CD4-positive, alpha-beta T cell treated with Interleukin-6 for 4 hours (primary cell): ENCODE data around the gene GRIK4.

ENCODE experiments used
- DNase-seq: peaks from one replicate; pipeline ENCODE4 v3.0.0-alpha.2; 2020; ENCODE audit warnings: mixed read lengths

The GRIK4 gene

DNA sequence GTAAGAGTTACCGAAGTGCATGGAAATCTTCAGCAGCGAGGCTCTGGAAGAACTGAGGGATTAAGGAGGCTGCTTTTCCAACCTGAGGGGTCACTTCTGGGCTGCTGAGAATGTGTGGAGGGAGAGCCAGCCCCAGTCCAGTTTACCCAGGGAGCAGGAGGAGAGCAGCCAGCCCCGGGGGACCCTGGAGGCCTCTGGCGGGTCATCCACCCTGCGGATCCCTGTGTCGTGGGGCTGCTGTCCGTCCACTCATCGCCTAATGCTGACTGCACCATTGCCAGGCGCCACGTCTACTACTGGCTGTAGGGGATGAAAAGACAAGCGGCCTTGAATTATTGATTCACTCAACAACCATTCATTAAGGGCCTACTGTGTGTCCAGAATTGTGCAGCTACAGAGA lies 283.6 kb downstream of the GRIK4 start:
- no peak for DNase-seq

DNA sequence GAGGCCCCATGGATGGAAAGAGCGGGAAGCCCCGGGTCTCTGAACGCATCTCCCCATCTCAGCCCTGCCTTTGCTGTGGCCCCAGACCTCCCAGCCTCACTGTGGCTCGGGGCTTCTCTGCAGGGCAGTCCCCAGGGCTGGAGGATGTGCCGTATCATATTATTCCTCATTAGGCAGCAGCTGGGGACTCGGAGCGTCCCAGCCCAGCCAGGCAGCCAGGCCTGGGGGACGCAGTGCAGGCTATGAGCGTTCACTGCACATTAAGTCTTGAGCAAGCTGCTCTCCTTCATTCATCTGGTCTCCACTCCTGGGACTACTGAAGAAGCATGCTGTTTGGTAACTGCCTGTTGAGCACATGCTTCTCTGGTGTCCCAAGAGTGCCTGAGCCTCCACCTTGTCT lies 285.6 kb downstream of the GRIK4 start:
- no peak for DNase-seq

DNA sequence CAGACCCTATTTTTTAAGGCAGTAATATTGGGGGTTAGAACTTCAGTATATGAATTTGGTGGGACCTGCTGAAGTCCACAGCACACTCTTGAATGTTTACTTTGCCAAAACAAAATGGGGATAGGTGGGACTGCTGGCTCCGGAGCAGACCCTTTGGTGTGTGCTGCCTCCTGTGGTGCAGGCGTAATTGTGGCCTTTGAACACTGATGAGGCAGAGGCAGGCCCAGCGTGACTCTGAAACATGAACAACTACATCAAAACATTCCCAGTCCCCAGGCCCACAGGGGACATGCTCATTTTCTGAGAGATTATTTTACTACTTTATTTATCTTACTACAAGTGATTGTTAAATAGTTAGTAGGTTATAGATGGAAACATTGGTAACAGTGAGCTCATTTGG lies 287.3 kb downstream of the GRIK4 start:
- DNase-seq, result no peak

DNA sequence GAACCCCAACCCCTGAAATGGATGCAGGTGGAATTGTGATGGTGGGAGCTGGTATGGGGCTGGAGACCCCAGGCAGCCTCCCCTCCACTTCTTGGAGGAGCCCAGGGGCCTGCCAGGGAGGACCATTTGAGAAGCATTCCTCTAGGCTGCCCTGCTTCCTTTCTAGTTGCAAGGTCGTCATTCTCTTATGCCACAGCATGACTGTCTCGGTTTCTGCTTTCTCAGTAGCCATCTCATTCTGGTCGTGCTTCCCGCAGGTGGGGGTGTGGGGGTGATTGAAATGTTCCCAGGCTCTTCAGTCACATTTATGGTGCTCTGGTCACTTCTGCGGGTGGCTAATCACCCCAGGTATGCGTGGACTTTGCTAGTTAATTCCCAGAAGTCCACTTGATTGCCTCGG lies 288.7 kb downstream of the GRIK4 start:
- DNase-seq, result no peak

DNA sequence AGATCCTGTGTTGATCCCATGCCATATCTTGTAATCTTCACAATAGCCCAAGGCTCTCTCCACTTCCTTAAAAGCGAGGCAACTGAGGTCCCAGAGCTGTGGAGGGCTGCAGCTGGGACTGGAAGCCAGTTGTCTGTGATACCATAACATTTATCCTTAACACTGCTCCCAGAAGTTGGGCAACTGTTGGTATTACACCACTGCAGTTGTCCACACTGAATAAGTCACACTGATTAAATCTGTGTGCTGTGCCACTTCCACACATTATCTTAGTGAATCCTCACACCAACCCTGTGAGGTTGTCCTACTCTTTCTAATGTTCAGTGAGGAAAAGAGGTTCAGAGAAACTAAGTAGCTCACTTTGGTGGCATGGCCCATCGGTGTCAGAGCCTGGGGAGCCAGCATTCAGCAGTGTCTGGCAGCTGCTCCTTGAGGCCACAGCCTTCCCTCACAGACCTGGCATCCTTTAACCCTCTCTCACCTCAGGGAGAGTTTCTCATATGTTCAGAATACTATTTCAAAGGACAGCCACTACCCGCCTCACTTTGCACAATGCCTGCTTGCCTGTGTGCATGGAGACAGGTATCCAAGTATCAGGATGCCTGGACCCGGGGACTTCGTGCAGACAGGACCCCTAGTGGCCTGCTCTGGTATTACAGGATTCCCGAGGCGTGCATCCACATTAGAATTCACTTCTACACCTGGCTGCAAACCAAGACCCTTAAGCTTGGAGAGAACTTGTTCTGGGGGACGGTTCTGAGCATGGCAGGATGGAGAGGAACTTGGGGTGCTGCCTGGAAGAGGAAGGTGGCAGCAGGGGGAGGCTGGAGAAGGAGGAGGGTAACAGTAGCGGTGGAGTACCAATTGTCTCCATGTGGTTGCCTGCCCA lies 290.5 kb downstream of the GRIK4 start:
- peak; percentile 32 for DNase-seq

DNA sequence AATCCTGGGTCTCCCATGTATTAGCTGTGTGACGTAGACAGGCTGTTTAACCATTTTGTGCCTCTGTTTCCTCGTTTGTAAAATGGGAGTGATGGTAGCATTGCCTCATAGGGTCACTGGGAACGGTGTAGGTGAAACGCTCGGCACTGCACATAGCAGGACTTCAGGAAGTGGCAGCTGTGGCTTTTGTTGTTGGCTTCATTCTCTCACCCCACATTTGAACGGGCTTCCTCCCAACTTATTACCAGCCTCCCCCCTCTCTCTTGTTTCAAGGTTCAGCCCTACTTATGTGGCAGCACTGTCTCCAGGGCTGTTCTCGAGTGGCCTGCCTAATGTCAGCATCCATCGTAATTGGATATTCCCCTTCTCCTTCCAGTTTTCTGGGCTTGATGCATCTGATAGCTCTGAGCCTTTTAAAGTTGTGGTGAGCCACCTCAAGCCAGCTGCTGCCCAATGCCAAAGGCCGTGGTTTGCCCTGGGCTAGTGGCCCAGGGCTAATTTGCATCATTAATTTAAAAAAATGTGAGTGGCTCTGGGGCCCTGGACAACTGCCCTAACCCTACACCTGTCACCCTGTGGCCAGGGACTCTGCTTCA lies 294.5 kb downstream of the GRIK4 start:
- no peak for DNase-seq

DNA sequence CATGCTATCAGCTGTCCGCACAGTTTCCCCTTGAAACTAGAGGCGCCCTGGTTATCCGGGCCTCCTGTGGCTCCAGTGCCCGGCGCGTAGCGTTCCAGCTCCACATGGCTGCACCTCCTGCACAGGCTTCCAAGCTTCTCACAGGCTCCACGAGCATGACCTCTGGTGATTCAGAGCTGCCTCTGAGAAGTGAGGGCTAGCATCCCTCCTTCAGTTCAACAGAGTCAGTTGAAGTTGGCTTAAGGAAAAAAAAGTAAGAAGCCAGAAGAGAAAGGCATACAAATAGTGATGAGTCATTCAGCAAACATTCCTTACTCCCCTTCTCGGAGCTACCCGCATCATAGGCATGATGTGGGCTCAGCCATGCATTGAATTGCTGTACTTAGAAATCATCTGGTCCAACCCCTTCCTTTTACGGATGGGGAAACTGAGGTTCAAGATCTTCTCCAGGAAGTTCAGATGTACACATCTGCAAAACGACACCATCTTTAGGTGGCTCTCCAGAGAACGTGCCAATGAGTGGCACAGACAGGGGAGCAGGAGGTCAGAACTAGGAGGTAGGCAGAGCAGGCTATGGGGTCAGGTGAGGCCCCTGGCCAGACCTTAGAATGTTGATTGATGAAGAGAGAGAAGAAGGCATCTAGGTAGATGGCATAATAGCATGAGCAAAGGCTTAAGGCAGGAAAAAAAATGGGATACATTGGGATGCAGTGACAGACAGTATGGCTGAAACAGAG lies 296.0 kb downstream of the GRIK4 start:
- no peak for DNase-seq

DNA sequence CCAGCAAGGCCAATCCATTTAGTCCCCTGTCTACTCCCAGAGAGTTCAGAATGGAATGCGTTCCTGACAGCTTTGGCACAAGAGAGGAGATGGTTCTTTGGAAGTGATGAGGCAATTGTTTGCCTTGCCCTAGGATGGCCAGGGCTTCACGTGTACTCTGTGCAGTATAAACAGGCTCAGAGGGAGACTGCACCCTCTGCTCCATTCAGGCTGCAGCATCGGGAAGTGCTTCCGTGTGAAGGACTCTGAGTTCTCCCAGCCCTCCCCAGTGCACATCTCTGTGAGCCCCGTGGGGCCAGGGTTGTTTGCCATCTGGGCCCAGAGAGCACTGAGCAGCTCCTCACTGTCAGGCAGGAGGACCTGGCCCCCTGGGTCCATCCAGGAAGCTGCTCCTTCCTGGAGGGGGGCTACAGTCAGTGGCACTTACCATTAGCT lies 297.1 kb downstream of the GRIK4 start:
- no peak for DNase-seq

DNA sequence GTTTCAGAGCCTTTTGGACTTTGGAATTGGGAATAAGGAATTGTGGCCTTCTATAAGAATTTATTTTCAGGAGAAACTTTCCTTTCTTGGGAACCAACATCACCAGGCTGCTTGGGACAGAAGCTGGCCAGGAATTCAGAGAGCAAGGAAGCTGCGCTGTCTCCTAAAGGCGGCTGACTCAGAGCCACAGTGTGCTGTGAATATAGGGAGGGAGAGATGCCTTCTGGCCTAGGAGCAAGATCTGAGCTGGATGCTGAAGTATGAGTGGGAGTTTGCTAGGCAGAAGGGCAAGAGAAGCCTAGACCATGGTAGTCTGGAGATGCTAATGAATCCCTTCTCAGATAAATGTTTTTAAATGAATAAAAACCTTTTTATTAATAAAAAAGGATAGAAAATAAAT lies 298.7 kb downstream of the GRIK4 start:
- no peak for DNase-seq

DNA sequence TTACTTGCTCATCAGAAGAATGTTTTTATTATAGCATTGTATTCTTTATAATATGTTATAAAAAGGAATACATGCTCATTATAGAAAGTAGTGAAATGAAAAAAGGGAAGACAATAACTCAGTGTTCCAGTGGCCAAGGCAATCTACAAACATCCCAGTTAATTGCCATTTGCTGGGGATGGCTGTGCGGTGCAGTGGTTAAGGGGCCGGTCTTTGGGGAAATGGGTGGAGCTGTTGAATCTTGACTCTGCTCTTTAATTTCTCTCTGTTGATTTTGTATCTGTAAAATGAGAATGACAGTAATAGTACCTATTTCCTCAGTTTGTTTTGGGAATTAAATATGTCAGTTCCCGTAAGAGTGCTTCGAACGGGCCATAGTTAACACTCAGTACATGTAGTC lies 299.7 kb downstream of the GRIK4 start:
- no peak for DNase-seq

DNA sequence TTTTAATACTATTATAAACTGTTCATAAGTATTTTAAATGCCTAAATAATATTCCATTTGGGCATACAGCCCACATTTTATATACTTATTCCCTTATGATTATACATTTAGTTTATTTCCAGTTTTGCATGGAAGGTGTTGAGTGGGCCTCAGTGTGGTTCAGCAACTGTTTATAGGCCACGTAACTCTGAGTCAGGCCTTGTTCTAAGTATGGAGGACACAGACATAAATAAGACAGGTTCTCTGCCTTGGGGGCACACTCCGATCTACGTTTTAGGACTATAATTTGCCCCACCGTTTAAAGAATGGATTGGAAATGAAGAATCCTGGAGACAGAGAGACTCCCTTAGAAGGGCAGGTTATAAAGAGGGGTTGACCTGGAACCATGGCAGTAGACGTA lies 300.2 kb downstream of the GRIK4 start:
- no peak for DNase-seq

DNA sequence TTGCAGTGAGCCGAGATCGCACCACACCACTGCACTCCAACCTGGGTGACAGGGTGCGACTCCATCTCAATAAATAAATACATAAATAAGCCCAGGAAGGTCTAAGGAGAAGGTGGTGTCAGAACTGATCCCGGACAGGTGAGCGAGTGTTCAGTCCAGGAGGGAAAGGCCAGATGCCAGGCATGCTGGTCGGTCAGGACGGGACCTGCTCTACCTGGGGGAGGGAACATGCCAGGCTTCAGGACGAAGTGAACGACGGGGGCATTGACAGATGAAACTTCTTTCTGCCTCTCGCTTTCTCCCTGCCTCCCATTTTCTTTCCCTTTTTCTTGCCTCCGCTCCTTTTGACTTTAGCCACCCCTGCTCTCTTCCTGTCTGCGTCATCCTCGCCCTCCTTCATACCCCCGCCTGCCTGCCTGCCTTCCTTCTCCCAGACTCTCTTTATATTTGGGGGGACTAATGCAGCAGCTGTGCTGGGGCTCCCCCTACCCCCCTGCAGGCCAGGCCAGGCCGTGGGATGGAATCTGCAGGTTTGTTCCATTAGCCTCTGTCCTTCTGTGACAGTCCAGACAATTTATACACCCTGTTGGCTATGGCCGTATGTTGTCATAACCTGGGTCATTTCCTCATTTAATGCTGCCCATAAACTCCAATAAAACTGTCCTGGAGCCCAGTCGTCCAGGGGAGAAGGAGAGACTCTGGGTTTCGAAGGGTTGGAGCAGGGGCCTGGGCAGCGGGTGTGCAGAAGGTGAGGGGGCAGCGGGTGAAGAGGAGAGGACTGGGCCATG lies 303.2 kb downstream of the GRIK4 start:
- no peak for DNase-seq

DNA sequence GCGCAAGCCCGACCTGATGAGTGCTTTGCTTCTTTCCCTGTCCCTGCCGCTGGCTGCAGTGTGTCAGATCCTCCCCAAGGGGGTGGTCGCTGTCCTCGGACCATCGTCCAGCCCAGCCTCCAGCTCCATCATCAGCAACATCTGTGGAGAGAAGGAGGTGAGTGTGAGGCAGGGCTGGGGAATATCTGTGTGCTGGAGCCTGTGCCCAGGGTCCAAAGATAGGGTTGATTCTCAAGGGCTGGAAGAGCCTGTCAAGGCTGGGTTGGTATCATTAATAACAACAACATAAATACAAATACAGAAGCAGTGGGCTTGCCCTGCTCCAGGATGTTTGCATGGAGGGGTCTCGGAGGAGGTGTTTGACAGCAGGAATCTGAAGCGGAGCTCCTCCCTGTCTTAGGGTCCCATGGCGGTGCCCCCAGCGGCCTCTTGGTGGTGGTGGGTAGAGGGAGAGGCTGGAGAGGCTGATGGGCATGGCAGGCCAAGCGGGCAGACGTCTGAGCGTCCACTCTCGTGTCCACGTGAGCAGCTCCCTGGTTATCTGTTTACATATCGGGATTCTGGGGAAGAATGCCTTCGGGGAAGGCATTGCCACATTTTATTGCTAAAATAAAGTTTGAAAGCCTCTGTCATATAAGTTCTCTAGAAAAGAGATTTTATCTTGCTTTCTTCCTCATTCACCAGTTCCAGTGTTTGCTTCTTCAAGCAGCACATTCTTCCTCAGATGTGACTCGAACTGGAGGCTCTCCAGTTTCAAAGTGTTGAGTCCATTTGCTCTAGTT lies 304.0 kb downstream of the GRIK4 start:
- DNase-seq, result no peak

DNA sequence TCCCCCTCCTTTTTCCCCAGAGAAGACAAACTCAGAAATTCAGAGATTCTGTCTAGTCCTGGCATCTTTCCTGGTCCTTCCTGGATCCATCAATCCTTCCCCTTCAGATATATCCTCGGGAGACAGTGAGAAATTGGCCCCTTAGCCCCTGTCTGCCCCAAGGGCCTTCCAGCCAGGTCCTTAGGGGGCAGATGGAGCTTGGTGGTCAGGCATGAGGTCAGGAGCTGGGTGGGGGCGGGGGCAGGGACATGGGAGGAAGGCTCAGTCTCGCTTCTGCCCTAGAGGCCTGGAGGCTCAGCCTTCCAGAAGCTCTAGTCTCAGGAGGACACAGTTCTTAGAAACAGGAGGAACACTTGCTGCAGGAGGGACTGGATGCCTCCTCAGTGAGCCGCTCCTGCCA lies 304.6 kb downstream of the GRIK4 start:
- no peak for DNase-seq

DNA sequence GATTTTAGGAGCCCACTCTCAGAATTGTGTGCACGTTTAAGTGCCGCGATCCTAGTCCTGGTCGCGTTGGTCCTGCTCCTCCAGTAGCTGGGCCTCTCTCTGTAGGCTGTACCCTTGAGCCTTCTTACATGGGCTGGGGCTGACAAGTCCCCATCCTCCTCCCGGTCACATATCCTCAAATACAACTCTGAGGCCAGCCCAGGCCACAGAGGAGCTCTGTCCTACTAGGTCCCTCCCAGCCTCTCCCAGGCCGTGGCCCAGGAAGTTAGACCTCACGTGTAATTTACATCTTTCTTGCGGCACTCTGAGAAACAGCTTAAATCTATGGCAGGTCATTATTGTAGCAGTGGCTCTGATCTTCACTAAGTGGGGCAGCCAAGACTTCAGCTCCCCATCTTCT lies 305.2 kb downstream of the GRIK4 start:
- no peak for DNase-seq

DNA sequence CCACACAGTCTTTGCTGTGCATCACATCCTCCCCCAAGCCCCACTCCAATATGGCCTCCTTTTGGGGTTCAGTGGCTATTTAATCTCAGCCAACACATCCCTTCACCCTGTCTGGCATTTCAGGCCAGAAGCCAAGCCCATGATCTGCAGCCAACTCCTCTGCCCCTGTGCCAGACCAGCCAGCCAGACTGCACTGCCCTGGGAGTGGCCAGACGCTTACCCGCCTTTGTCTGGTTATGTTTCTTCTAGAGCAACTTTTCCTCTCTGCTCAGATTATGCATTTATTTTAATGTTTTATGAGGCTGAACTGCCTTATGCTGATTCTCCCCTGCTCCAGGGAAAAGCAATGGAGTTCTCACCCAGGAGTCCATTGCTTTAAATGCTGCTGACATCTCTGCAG lies 305.6 kb downstream of the GRIK4 start:
- no peak for DNase-seq

DNA sequence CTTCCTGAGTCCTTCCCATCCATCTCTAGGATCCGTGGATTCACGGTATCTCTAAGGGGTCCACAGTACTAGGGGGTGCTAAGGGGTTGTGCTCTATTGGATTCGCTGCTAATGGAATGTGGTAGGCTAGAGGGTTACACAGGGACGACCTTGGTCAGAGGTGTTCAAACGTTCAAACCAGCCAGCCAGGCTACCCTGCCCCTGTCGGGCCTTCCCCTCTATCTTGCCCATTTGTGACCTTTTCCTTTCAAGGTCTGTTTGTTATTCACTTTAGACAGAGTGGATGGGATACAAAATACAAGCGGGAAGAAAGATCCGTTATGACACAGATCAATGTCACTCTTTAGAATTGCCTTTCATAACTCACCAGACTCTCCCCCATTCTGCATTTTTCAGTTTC lies 306.5 kb downstream of the GRIK4 start:
- DNase-seq, result no peak

DNA sequence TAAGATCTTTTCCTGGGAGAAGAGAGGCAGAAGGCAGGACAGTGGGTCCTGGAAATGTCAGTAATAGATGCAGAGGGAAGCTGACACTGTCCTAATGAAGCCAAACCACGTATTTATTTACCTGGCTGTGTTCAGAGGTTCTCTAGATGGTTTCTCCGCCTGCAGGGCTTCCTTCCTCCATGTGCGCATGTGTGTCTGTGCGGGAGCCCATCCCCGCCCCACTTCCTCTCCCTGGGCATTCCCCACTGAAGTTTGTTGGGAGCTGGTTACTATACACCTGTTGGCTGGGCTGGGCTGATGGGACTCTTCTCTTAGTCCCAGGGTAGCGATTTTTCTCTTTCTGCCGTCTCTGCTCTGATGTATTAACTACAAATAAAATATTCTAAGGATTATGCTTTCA lies 307.5 kb downstream of the GRIK4 start:
- no peak for DNase-seq

DNA sequence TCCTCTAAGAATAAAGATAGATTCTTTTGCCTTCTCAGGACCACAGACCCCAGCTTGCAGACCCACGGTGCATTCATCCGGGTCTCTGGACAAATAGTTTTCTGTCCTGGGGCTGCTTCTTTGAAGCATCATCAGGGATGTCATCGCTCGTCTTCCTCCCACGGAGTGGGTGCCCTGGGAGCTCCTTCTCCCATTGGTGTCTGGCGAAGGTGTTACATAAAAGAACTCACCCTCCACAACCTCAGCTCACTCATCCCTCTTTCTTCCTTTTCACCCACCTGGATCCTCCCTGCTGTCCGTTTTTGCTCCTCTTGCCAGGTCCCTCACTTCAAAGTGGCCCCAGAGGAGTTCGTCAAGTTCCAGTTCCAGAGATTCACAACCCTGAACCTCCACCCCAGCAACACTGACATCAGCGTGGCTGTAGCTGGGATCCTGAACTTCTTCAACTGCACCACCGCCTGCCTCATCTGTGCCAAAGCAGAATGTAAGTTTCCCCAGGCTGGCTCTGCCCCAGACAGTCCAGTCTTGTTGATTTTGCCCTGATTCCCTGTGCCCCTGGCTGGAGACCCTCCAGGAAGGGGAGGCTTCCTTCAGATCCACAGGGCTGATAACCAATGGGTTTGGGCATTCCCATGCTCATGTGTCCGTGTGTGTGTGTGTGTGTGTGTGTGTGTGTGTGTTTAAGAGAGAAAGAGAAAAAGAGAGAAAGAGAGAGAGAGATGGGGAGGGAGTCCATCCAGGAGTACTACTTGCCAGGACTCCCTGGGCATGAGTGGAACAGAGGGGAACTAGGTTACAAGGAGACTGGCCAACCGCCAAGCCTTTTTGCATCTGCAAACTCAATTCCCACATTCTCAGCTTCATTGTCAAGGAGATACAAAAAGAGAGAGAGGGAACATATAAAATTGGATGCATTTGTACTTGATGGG lies 308.2 kb downstream of the GRIK4 start:
- DNase-seq, result no peak

DNA sequence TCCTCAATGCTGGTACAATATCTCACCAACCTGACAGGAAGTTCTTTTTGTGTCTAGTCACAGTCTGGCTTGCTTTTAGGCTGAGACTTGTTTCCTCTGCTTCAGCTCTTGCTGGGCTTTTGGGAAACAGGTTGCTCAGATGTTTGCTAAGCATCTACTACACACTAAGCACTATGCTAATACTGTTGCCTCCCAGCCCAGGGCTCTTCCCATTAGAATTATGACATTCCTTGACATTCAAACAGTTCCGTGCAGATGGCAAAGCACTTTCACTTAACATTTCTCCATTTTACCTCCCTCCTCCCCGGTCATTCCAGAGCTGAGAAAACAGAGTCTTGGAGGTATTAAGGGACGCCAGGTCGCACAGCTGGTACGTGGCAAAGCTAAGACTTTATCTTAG lies 311.6 kb downstream of the GRIK4 start:
- no peak for DNase-seq

DNA sequence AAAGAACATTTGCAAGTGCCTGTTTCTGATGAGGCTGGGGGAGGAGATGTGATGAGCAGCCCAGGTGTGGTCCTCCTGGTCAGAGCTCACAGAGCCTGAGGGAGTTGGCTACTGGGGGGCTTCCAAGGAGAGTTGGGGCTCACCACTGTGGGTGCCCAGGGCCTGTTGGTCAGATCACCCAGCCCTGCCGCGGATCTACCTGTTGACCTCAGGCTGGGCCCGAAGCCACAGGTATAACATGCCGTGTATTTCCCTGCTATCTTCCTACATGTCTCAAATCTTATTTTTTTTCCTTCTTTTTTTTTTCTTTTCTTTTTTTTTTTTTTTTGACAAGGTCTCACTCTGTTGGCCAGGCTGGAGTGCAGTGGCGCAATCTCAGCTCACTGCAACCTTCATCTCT lies 312.7 kb downstream of the GRIK4 start:
- no peak for DNase-seq
